B cell (primary cell): ENCODE measurements around the gene PBX2. TPM values are rescaled to one million over a fixed set of nuclear protein-coding genes. Genes with fewer than 3 reads are reported as not detected.

Experiments
- ATAC-seq: fragments of 200-7000 bp; cut with Tn5 transposase; one replicate; pipeline ENCODE4 v1.10.0; 2021; ENCODE audit warnings: low read depth, mild to moderate bottlenecking, moderate number of reproducible peaks, moderate library complexity
- CTCF ChIA-PET: fragments of 350-600 bp; sonication (Branson Sonifier 250); formaldehyde crosslinking; loops from one replicate; lab custom pipeline; 2021; ENCODE audit warnings: antibody characterized with exemption, inconsistent platforms; lab: Charles Lee
- POLR2A ChIA-PET: fragments of 350-600 bp; sonication (Branson Sonifier 250); formaldehyde crosslinking; loops from one replicate; lab custom pipeline; 2021; ENCODE audit warnings: antibody characterized with exemption; lab: Charles Lee
- DNase-seq: peaks from one replicate; pipeline ENCODE4 v3.0.0; 2013
- H2AFZ ChIP-seq: 2 replicates; pipeline ENCODE4 v1.6.1; 2012; ENCODE audit warnings: mild to moderate bottlenecking, low read depth, low read length; ENCODE audit not compliant: insufficient read depth, poor library complexity, severe bottlenecking
- H3K27ac ChIP-seq, 2 donors: 1 replicate in 1 of 2; 2 replicates in 1 of 2; pipeline ENCODE4 v1.5.1; 2012 to 2013; ENCODE audit warnings: low read length in 2 of 2, mild to moderate bottlenecking in 2 of 2, moderate library complexity in 1 of 2
- H3K27me3 ChIP-seq, 4 experiments: fragments of 200-600 bp in 1 of 4; sonication (generic) in 1 of 4; replicated peaks in 1 of 4; 1 replicate in 2 of 4; 2 replicates in 2 of 4; pipeline versions ENCODE4 v1.6.1 to v1.7.0; 2013 to 2016; ENCODE audit warnings: low read length in 3 of 4, mild to moderate bottlenecking in 2 of 4, mixed read lengths in 1 of 4, moderate library complexity in 1 of 4; ENCODE audit not compliant: insufficient read depth in 4 of 4, control insufficient read depth in 3 of 4; ENCODE audit errors: control extremely low read depth in 1 of 4
- H3K36me3 ChIP-seq, 2 experiments: replicated peaks in 1 of 2; 1 replicate in 1 of 2; 2 replicates in 1 of 2; pipeline versions ENCODE4 v1.6.1 to v1.7.1; 2013; ENCODE audit warnings: low read length in 1 of 2; ENCODE audit not compliant: insufficient read depth in 2 of 2, control insufficient read depth in 1 of 2; ENCODE audit errors: control extremely low read depth in 1 of 2, extremely low read depth in 1 of 2
- H3K4me1 ChIP-seq, 2 donors: fragments of 200-600 bp in 1 of 2; sonication (generic) in 1 of 2; 1 replicate in 1 of 2; 2 replicates in 1 of 2; pipeline versions ENCODE4 v1.5.1 to v1.6.1; 2013 to 2017; ENCODE audit warnings: low read length in 2 of 2; ENCODE audit not compliant: control insufficient read depth in 2 of 2, insufficient read depth in 2 of 2
- H3K4me2 ChIP-seq: replicated peaks from 2 replicates; pipeline ENCODE3; 2012; ENCODE audit warnings: mild to moderate bottlenecking, low read depth, low read length; ENCODE audit not compliant: poor library complexity, severe bottlenecking
- H3K4me3 ChIP-seq, 5 experiments: fragments of 200-600 bp in 1 of 5; sonication (generic) in 1 of 5; 1 replicate in 3 of 5; 2 replicates in 2 of 5; pipeline versions ENCODE4 v1.5.1 to v1.7.0; 2011 to 2016; ENCODE audit warnings: low read length in 4 of 5, mild to moderate bottlenecking in 4 of 5, low read depth in 2 of 5, control low read depth in 1 of 5, moderate library complexity in 1 of 5; ENCODE audit not compliant: insufficient read depth in 1 of 5; ENCODE audit errors: control extremely low read depth in 1 of 5, extremely low read depth in 1 of 5
- H3K79me2 ChIP-seq: fragments of 200-600 bp; sonication (generic); one replicate; pipeline ENCODE4 v1.6.0; 2016; ENCODE audit warnings: low read length; ENCODE audit not compliant: control insufficient read depth, insufficient read depth
- H3K9ac ChIP-seq: fragments of 200-600 bp; sonication (generic); 2 replicates; pipeline ENCODE4 v1.6.1; 2017; ENCODE audit warnings: mild to moderate bottlenecking, low read length, moderate library complexity
- H3K9me3 ChIP-seq, 3 donors: one replicate each; pipeline versions ENCODE4 v1.6.1 to v1.7.1; 2013; ENCODE audit warnings: low read length in 2 of 3; ENCODE audit not compliant: control insufficient read depth in 2 of 3, insufficient read depth in 1 of 3; ENCODE audit errors: control extremely low read depth in 1 of 3
- H4K20me1 ChIP-seq: 2 replicates; pipeline ENCODE4 v1.6.0; 2012; ENCODE audit warnings: mild to moderate bottlenecking, low read length; ENCODE audit not compliant: insufficient read depth, control insufficient read depth, poor library complexity, severe bottlenecking
- H3K27ac Mint-ChIP-seq: one replicate; pipeline ENCODE4 v1.8.0; 2021; ENCODE audit warnings: mixed read lengths
- H3K27me3 Mint-ChIP-seq: one replicate; pipeline ENCODE4 v1.8.0; 2021; ENCODE audit warnings: mixed read lengths
- H3K4me1 Mint-ChIP-seq: one replicate; pipeline ENCODE4 v1.8.0; 2021; ENCODE audit warnings: mixed read lengths
- H3K4me3 Mint-ChIP-seq: one replicate; pipeline ENCODE4 v1.8.0; 2021; ENCODE audit warnings: mixed read lengths
- H3K9me3 Mint-ChIP-seq: one replicate; pipeline ENCODE4 v1.8.0; 2022; ENCODE audit warnings: mixed read lengths; ENCODE audit not compliant: insufficient read depth
- EZH2 ChIP-seq: IDR thresholded peaks from 2 replicates; pipeline ENCODE4 v1.6.1; 2012; ENCODE audit warnings: borderline replicate concordance, low read depth, mild to moderate bottlenecking, moderate library complexity, low read length; ENCODE audit not compliant: insufficient read depth, poor library complexity, severe bottlenecking
- WGBS: methylation state at CpG from one replicate; pipeline ENCODE4 v1.1.5; 2013; ENCODE audit warnings: missing lambda C conversion rate; ENCODE audit not compliant: insufficient coverage; 5-methylcytosine and 5-hydroxymethylcytosine counted together
- intact Hi-C: fragments of 100-400 bp; cut with micrococcal nuclease; formaldehyde crosslinking; loops from one replicate; pipeline ENCODE4 v1.10.0; 2022
- polyA plus RNA-seq: library from polyadenylated mRNA; depleted of rRNA; stranded (reverse); fragments of >200 nt; gene quantifications from 2 replicates; pipeline ENCODE4 v1.2.3, GENCODE V29; 2012
- total RNA-seq, 2 donors: library from RNA; stranded (reverse); fragments of 120-200 nt in 1 of 2; gene quantifications; 1 replicate in 1 of 2; 2 replicates in 1 of 2; pipeline versions ENCODE4 v1.2.3 to v1.2.4, GENCODE V29; 2013 to 2022
- TF ChIP-seq, protein P1 (sequence below): fragments of 200-600 bp; IDR thresholded peaks from one replicate; pipeline ENCODE4 v1.8.0; 2022; ENCODE audit warnings: antibody characterized with exemption, mild to moderate bottlenecking

PBX2 gene
- total and polyA plus RNA-seq, 2 donors (not counting 1 experiment from before 2014, with no cell fraction given), result 128 to 188 TPM

DNA sequence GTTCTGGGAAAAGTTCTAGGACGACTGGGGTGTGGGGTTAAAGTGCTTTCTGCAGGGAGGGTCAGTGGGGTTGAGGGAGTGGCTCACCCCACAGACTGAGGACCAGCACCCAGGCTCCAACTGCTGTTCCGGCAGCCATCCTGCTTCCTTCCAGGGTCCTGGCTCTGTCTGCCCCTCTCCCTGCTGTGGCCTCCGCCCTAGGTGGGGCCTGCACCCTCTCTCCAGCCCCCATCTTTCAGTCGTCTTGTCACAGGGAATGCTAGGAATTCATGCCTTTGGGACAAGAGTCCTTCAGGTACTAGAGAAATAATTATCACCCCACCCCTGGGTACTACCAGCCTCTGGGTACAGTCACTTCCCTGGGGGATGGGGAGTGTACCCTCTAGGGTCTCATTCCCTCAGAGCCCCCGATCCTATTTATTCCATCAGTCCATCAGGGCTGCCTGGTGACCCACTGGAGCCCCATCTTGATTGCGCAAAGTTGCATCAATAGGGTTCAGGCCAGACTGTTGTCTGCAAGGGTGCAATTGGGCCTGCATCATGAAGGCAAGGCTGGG, 5.8 kb downstream of the PBX2 start, which contains the start of gene AGER:
AGER (minus strand) TSS at position 170 of the 557 bp plus-strand sequence; CDS start at position 139, 31 bp downstream.
- intact Hi-C loops, result no loop called here
- peak within 1 kb of the TSS; percentile 50 for H3K27ac Mint-ChIP-seq
- WGBS, result 86% methylated on average over 4 of the region's 6 CpGs
- no peaks in the 10 kb centered on the region for H3K27me3 Mint-ChIP-seq
- peaks cover 39% of the 10 kb centered on the region for H3K79me2 ChIP-seq
- ChIA-PET POLR2A (no interaction called here), CTCF (no interaction called here)
- no peaks in the 10 kb centered on the region for H3K9me3 Mint-ChIP-seq
- H3K27ac ChIP-seq, result no peak within 1 kb of the TSS
- TF ChIP-seq EZH2, result no peak
- TF ChIP-seq, protein P1, sequence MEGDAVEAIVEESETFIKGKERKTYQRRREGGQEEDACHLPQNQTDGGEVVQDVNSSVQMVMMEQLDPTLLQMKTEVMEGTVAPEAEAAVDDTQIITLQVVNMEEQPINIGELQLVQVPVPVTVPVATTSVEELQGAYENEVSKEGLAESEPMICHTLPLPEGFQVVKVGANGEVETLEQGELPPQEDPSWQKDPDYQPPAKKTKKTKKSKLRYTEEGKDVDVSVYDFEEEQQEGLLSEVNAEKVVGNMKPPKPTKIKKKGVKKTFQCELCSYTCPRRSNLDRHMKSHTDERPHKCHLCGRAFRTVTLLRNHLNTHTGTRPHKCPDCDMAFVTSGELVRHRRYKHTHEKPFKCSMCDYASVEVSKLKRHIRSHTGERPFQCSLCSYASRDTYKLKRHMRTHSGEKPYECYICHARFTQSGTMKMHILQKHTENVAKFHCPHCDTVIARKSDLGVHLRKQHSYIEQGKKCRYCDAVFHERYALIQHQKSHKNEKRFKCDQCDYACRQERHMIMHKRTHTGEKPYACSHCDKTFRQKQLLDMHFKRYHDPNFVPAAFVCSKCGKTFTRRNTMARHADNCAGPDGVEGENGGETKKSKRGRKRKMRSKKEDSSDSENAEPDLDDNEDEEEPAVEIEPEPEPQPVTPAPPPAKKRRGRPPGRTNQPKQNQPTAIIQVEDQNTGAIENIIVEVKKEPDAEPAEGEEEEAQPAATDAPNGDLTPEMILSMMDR, result no peak
- no peaks in the 10 kb centered on the region for H3K27me3 ChIP-seq
- H3K4me3 Mint-ChIP-seq, result no peak within 1 kb of the TSS
- peaks cover 27 to 32% of the 10 kb centered on the region in 2 donors for H3K4me1 ChIP-seq
- no peak within 1 kb of the TSS for H3K9ac ChIP-seq
- peaks cover 0 to 64% of the 10 kb centered on the region in 2 experiments for H3K36me3 ChIP-seq
- no peaks in the 10 kb centered on the region for H4K20me1 ChIP-seq
- H3K4me2 ChIP-seq, result no peak within 1 kb of the TSS
- peaks cover 51% of the 10 kb centered on the region for H3K4me1 Mint-ChIP-seq
- H3K9me3 ChIP-seq, result no peaks in the 10 kb centered on the region
- DNase-seq (peak; percentile 4), ATAC-seq (no peak)
- H2AFZ ChIP-seq, result no peak within 1 kb of the TSS
- no peak within 1 kb of the TSS for H3K4me3 ChIP-seq

DNA sequence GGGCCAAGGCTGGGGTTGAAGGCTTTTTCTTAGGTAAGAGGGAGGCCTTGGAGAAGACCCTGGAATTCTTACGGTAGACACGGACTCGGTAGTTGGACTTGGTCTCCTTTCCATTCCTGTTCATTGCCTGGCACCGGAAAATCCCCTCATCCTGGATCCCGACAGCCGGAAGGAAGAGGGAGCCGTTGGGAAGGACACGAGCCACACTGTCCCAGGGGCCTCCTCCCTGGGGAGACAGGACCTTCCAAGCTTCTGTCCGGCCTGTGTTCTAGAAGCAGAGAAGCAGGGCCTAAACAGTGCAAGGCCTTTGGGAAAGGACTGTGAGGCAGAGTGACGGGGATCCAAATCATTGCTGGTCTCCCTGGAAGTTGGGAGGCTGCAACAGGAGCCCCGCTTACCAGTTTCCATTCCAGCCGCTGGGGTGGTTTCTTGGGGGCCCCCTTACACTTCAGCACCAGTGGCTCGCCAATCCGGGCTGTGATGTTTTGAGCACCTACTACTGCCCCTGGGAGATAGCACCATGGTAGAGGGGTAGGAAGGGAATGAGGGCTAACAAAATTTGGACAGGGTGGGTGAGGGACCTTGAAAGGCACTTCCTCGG, 6.4 kb downstream of the PBX2 start:
- Histone ChIP-seq H4K20me1 (no peaks in the 10 kb centered on the region), H2AFZ (no peak overlapping the region), H3K9me3 (no peaks in the 10 kb centered on the region), H3K79me2 (peaks cover 39% of the 10 kb centered on the region), H3K27me3 (no peaks in the 10 kb centered on the region), H3K27ac (no peak overlapping the region), H3K9ac (no peak overlapping the region), H3K36me3 (peaks cover 0 to 64% of the 10 kb centered on the region in 2 experiments), H3K4me3 (no peak overlapping the region), H3K4me2 (no peak overlapping the region), H3K4me1 (peaks cover 27 to 32% of the 10 kb centered on the region in 2 donors)
- Mint-ChIP-seq H3K9me3 (no peaks in the 10 kb centered on the region), H3K4me1 (peaks cover 51% of the 10 kb centered on the region), H3K27me3 (no peaks in the 10 kb centered on the region), H3K4me3 (no peak overlapping the region), H3K27ac (no peak overlapping the region)
- intact Hi-C loops, result no loop called here
- CTCF ChIA-PET, result no interaction called here
- 95% methylated on average over 15 of the region's 15 CpGs for WGBS
- POLR2A ChIA-PET, result no interaction called here
- ATAC-seq (no peak), DNase-seq (peak; percentile 12)
- TF ChIP-seq, protein P1, result no peak
- TF ChIP-seq EZH2, result no peak
